ENCODE data around the gene LAMA3.

LAMA3 gene

DNA sequence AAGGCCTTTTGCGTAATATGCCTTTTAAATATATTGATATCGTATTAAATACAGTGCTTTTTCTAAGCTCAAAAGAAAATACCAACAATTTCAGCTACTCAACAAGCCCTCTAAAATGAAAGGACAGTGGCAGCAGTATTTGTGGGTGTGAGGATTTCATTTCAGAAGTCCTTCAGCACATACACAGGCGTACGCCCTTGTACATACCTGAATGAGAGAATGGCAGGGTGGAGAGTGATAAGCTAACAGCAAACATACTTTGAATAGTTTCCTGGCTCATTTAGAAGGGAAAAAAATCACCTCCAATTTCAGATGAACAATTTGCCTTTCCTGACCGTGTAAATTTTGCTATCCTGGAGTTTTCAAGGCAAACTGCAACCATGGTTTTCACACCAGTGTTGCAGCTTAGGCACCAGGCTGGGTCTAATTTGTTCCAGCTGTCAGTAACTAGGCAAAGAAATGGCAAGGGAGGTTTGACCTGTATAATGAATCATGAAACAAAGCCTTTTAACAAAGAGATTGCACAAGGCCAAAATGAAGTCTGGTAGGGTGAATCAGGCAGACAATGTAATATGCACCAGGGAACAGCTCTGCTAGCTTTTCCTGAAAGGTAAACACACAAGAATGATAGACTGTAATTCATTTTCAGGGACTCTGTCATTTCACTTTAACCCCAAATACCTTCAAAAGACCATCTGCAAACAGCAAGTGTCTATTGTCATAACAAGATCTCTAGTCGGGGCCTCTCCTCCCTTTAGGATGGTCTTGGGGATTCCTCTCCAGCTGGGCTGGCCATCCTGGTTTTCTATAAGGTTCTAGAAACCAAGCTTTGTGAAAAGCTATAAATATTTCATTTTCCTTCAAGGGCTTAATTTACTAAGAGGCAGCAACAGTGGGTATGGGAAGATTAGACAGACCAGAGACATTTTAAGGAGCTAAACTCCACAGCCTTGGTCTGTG is 38.0 kb upstream of the LAMA3 start:
- H3K4me3 ChIP-seq (ENCODE audit: low read depth, low read length), result no peak overlapping the region
- no peaks in the 10 kb centered on the region for H3K9me3 ChIP-seq (ENCODE audit: control insufficient read depth, insufficient read depth, low read length)
- H3K4me1 ChIP-seq (ENCODE audit: control insufficient read depth, insufficient read depth, low read length), result peaks cover 3% of the 10 kb centered on the region
- no peaks in the 10 kb centered on the region for H3K27me3 ChIP-seq (ENCODE audit: control insufficient read depth, insufficient read depth, low read length)
- no peak overlapping the region for H3K9ac ChIP-seq (ENCODE audit: low read depth, low read length)
- H3K36me3 ChIP-seq (ENCODE audit: control insufficient read depth, insufficient read depth, low read length), result no peaks in the 10 kb centered on the region

DNA sequence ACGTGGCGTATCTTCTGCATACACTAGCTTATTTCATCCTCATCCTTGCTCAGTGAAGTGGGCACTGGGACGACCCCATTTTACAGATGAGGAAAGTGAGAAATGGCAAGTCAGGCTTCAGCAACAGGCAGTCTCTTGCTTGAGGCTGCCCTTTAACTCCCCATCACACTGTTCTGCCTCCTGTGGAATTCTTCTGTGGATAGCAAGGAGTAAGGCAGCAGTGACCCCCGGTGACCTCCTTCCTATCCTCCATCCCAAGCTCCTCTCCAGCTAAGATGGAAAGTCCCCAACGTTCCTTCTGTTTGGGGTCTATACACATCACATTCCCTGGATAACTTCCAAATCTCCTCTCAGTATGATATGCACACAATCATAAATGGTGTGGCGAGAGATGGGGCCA is 37.0 kb upstream of the LAMA3 start:
- H3K36me3 ChIP-seq (ENCODE audit: control insufficient read depth, insufficient read depth, low read length), result no peaks in the 10 kb centered on the region
- H3K9me3 ChIP-seq (ENCODE audit: control insufficient read depth, insufficient read depth, low read length), result no peaks in the 10 kb centered on the region
- no peak overlapping the region for H3K9ac ChIP-seq (ENCODE audit: low read depth, low read length)
- no peak overlapping the region for H3K4me3 ChIP-seq (ENCODE audit: low read depth, low read length)
- peaks cover 3% of the 10 kb centered on the region for H3K4me1 ChIP-seq (ENCODE audit: control insufficient read depth, insufficient read depth, low read length)
- H3K27me3 ChIP-seq (ENCODE audit: control insufficient read depth, insufficient read depth, low read length), result no peaks in the 10 kb centered on the region

DNA sequence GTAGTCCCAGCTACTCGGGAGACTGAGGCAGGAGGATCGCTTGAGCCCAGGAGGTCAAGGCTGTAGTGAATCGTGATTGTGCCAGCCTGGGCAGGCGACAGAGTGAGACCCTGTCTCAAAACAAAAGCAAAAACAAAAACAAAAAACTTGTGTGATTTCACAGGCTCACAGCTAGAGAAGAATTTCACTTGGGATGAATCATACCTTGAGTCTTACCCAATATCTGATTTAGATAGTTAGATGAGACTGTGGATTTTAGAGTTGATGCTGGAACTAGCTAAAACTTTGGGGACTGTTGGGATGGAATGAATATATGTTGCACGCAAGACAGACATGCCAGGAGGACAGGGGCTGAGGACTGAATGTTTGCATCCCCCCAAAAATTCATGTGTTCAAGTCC is 31.0 kb upstream of the LAMA3 start:
- no peaks in the 10 kb centered on the region for H3K36me3 ChIP-seq (ENCODE audit: control insufficient read depth, insufficient read depth, low read length)
- no peak overlapping the region for H3K9ac ChIP-seq (ENCODE audit: low read depth, low read length)
- H3K27me3 ChIP-seq (ENCODE audit: control insufficient read depth, insufficient read depth, low read length), result peaks cover 11% of the 10 kb centered on the region
- H3K9me3 ChIP-seq (ENCODE audit: control insufficient read depth, insufficient read depth, low read length), result no peaks in the 10 kb centered on the region
- H3K4me3 ChIP-seq (ENCODE audit: low read depth, low read length), result no peak overlapping the region
- H3K4me1 ChIP-seq (ENCODE audit: control insufficient read depth, insufficient read depth, low read length), result peaks cover 8% of the 10 kb centered on the region

DNA sequence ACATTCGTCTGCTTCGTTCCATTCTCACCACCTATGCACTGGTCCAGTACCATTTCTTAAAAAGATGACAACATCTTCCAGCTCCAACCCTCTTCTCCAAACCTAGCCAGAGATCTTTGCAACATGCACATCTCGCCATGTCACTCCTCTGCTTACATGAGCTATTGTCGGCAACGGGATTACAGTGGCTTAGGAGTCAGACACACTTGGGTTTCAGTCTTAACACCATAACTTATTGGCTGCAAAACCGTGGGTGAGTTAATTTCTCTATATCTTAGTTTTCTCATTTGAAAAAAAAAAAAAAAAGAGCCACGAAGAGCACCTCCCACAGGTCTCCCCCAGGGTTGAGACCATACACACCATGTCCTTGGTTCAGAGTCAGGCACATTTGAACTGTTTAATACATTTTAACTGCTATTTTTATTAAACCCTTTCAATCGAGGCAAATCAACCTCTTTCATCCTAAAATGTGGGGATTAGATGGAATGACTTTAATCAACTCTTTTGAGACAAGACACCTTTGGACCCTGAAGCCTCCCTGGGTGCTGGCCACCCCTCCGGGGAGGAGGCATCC is 27.4 kb upstream of the LAMA3 start:
- Histone ChIP-seq H3K9ac (ENCODE audit: low read depth, low read length) (peak overlapping the region; percentile 65), H3K36me3 (ENCODE audit: control insufficient read depth, insufficient read depth, low read length) (no peaks in the 10 kb centered on the region), H3K27me3 (ENCODE audit: control insufficient read depth, insufficient read depth, low read length) (peaks cover 11% of the 10 kb centered on the region), H3K4me1 (ENCODE audit: control insufficient read depth, insufficient read depth, low read length) (peaks cover 8% of the 10 kb centered on the region), H3K4me3 (ENCODE audit: low read depth, low read length) (peak overlapping the region; percentile 62), H3K9me3 (ENCODE audit: control insufficient read depth, insufficient read depth, low read length) (no peaks in the 10 kb centered on the region)

DNA sequence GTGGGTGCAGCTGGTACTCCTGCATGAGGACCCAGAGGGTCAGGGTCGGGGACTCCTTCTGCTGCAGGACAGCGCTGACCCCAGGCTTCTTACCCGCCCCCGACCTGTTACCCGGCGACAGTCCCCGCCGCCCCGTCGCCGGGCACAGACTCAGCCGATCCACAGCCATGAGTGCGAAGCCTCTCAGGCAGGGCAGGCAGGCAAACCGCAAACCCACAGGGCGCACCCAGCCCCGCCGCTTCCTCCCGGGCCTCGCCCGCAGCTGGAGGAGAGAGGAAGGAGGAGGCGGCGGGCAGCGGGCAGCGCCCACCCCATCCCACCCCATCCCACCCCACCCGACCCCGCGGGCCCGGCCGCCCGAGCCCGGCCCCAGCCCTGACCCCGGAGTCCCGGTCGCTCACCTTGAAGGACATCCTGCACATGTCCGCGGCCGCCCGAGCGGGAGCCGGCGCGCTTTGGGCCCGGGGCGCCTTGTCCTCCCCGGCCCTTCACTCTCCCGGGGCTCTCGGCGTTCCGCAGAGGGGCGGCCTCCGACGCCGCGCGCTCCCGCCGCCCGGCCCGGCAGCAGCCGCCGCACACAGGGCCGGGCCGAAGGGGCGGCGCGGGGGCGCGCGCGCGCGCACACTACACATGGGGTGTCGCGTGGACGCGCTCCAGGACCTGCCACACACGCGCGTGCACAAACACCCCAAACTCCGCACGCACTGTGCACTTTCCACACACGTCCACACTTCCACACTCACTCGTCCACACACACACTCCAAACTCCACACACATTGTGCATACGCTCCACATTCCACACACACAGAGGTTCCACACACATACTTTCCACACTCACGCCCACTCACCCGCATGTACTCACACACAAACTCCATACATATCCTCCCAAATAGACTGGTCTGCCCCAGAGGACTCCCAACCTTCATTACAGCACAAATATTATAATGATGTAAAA is 26.7 kb upstream of the LAMA3 start, which contains the start of gene ANKRD29:
TSS of gene ANKRD29 (minus strand) at position 603 of the 955 bp plus-strand sequence. CDS start at position 422, 181 bp downstream.
- Histone ChIP-seq H3K9ac (ENCODE audit: low read depth, low read length) (peak within 1 kb of the TSS; percentile 65), H3K9me3 (ENCODE audit: control insufficient read depth, insufficient read depth, low read length) (no peaks in the 10 kb centered on the region), H3K27me3 (ENCODE audit: control insufficient read depth, insufficient read depth, low read length) (peaks cover 11% of the 10 kb centered on the region), H3K4me1 (ENCODE audit: control insufficient read depth, insufficient read depth, low read length) (peaks cover 8% of the 10 kb centered on the region), H3K4me3 (ENCODE audit: low read depth, low read length) (peak within 1 kb of the TSS; percentile 62), H3K36me3 (ENCODE audit: control insufficient read depth, insufficient read depth, low read length) (no peaks in the 10 kb centered on the region)

DNA sequence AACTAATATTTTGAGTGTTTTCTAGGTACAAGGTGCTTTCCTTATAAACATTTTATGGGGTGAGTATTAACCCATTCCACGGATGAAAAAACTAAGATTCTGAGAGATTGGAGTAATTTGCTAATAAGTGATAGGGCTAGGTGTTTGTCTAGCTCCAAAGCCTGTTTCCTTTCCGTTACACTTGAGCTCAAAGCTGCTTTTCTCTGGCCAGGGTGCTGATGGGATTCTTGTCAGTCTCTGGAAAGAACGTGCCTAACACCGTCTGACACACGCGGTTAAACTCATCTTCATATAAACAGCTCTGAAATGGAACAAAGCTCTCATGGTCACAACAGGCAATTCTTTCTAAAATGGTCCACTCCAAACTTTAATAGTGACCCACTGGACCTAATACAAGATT is 24.6 kb upstream of the LAMA3 start:
- Histone ChIP-seq H3K27me3 (ENCODE audit: control insufficient read depth, insufficient read depth, low read length) (peaks cover 11% of the 10 kb centered on the region), H3K4me1 (ENCODE audit: control insufficient read depth, insufficient read depth, low read length) (peaks cover 10% of the 10 kb centered on the region)

DNA sequence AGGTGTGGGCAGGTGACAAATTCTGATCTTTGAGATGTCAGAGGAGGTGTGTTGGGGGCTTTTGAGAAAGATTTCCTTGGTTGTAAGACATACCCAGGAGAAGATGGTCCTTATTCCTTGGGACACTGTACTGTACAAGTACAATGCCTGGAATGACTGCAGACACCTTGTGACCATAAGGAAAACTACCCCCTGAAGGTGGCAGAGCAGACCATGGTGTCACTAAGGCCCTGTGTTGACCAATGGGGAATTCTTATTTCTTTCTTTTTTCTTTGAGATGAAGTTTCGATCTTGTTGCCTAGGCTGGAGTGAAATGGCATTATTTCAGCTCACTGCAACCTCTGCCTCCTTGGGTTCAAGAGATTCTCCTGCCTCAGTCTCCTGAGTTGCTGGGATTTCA is 22.1 kb upstream of the LAMA3 start:
- Histone ChIP-seq H3K9ac (ENCODE audit: low read depth, low read length) (no peak overlapping the region), H3K27me3 (ENCODE audit: control insufficient read depth, insufficient read depth, low read length) (peaks cover 5% of the 10 kb centered on the region), H3K36me3 (ENCODE audit: control insufficient read depth, insufficient read depth, low read length) (no peaks in the 10 kb centered on the region), H3K4me3 (ENCODE audit: low read depth, low read length) (no peak overlapping the region), H3K9me3 (ENCODE audit: control insufficient read depth, insufficient read depth, low read length) (no peaks in the 10 kb centered on the region), H3K4me1 (ENCODE audit: control insufficient read depth, insufficient read depth, low read length) (peaks cover 3% of the 10 kb centered on the region)

More for the DNA sequence above, 24.6 kb upstream of the LAMA3 start:
- Histone ChIP-seq H3K9me3 (ENCODE audit: control insufficient read depth, insufficient read depth, low read length) (no peaks in the 10 kb centered on the region), H3K9ac (ENCODE audit: low read depth, low read length) (no peak overlapping the region), H3K36me3 (ENCODE audit: control insufficient read depth, insufficient read depth, low read length) (no peaks in the 10 kb centered on the region), H3K4me3 (ENCODE audit: low read depth, low read length) (no peak overlapping the region)

DNA sequence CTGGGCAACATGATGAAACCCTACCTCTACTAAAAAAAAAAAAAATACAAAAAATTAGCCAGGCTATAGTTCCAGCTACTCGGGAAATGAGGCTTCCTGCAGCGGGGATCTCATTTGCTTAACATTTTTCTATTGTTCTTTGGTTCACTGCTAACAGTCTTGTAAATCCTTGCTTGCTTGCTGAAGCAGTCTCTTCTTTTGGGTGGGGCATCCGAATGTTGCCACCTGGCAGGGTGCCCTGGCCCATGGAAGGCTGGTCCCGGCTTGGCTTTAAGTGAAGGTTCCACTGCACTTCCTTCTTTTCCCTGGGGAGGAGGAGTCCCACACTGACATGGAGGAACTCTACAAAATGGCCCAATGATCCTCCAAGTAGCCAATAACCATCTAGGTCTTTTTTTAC is 20.5 kb upstream of the LAMA3 start:
- Histone ChIP-seq H3K27me3 (ENCODE audit: control insufficient read depth, insufficient read depth, low read length) (no peaks in the 10 kb centered on the region), H3K9me3 (ENCODE audit: control insufficient read depth, insufficient read depth, low read length) (no peaks in the 10 kb centered on the region), H3K9ac (ENCODE audit: low read depth, low read length) (no peak overlapping the region), H3K4me1 (ENCODE audit: control insufficient read depth, insufficient read depth, low read length) (peaks cover 3% of the 10 kb centered on the region), H3K36me3 (ENCODE audit: control insufficient read depth, insufficient read depth, low read length) (no peaks in the 10 kb centered on the region), H3K4me3 (ENCODE audit: low read depth, low read length) (no peak overlapping the region)

DNA sequence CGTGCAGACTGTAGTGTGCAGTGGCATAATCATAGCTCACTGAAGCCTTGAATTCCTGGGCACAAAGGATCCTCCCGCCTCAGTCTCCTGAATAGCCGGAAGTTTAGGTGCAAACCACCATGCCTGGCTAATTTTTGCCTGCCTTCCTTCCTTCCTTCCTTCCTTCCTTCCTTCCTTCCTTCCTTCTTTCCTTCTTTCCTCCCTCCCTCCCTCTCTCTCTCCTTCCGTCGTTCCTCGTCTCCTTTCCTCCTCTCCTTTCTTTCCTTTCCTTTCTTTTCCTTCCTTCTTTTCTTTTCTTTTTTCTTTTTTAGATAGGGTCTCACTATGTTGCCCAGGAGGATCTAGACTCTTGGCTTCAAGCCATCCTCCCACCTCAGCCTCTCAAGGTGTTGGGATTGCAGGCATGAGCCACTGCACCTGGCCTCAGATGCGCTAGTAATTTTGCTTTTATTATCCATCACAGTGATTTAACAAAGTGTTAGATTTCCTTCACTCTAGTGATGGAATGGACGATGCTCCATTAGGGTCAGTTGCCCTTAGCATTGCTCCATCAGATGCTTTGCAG is 20.0 kb upstream of the LAMA3 start:
- no peaks in the 10 kb centered on the region for H3K27me3 ChIP-seq (ENCODE audit: control insufficient read depth, insufficient read depth, low read length)
- H3K36me3 ChIP-seq (ENCODE audit: control insufficient read depth, insufficient read depth, low read length), result no peaks in the 10 kb centered on the region
- H3K9ac ChIP-seq (ENCODE audit: low read depth, low read length), result no peak overlapping the region
- no peak overlapping the region for H3K4me3 ChIP-seq (ENCODE audit: low read depth, low read length)
- no peaks in the 10 kb centered on the region for H3K9me3 ChIP-seq (ENCODE audit: control insufficient read depth, insufficient read depth, low read length)
- peaks cover 3% of the 10 kb centered on the region for H3K4me1 ChIP-seq (ENCODE audit: control insufficient read depth, insufficient read depth, low read length)

DNA sequence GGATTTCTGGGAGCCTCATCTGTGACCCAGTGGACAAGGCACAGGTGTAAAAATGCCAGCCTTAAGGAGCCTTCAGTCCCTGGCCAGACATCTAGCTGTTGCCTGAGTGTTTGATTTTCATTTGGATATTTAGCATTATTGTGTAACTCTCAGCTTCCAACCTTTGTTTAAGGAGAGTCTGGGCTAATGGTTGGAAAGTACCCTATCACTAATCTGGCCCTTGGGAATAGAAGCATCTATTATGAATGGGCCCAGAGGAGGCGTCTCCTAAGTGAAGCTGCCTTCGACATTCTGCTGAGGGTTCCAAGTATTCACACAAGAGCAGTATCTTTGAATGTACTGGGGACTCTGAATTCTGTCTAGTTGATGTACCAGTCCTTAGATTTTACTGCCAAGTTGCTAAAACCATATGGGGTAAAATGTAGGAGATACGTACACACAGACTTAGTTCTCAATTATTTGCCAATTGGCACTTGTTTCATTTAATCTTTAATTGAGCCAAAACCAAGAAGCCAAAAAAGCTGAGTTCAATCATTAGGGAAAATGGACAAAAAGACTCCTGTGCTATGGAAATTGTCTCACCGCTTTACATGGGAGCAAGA is 19.3 kb upstream of the LAMA3 start:
- Histone ChIP-seq H3K4me1 (ENCODE audit: control insufficient read depth, insufficient read depth, low read length) (peaks cover 3% of the 10 kb centered on the region), H3K9ac (ENCODE audit: low read depth, low read length) (no peak overlapping the region), H3K36me3 (ENCODE audit: control insufficient read depth, insufficient read depth, low read length) (no peaks in the 10 kb centered on the region), H3K9me3 (ENCODE audit: control insufficient read depth, insufficient read depth, low read length) (no peaks in the 10 kb centered on the region), H3K4me3 (ENCODE audit: low read depth, low read length) (no peak overlapping the region), H3K27me3 (ENCODE audit: control insufficient read depth, insufficient read depth, low read length) (no peaks in the 10 kb centered on the region)

DNA sequence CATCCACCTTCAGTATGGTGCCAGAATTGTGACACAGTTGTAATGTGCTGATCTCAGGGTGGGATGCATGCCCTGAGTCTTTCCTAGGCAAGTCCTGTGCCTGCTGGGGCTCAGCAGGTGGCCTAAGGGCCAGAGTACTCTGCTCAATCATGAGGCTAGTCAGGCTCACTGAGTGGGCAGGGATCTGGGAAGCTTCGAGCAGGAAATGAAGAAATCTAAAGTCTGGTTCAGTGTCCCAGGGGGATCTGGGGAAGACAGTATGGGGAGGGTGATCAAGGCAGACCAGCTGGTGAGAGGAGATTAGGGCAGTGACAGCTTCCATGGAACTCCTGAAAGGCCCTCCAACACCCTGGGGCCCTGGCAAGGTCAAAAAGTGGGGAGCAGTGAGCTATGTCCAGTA is 17.7 kb upstream of the LAMA3 start:
- Histone ChIP-seq H3K36me3 (ENCODE audit: control insufficient read depth, insufficient read depth, low read length) (no peaks in the 10 kb centered on the region), H3K9me3 (ENCODE audit: control insufficient read depth, insufficient read depth, low read length) (no peaks in the 10 kb centered on the region), H3K4me1 (ENCODE audit: control insufficient read depth, insufficient read depth, low read length) (peaks cover 3% of the 10 kb centered on the region), H3K4me3 (ENCODE audit: low read depth, low read length) (no peak overlapping the region), H3K27me3 (ENCODE audit: control insufficient read depth, insufficient read depth, low read length) (no peaks in the 10 kb centered on the region), H3K9ac (ENCODE audit: low read depth, low read length) (no peak overlapping the region)

Measured in iPS-15b (cell line).